Transverse colon (tissue), 4 donors: ENCODE measurements around the gene NDUFB7. TPM values are rescaled to one million over a fixed set of nuclear protein-coding genes. Genes with fewer than 3 reads are reported as not detected.
"Not testable (repeated sequence)": the region's sequence is repeated elsewhere in the genome, so short reads cannot be mapped to it uniquely, and the experiment has no call there.

ENCODE experiments used
- DNase-seq: peaks from one replicate; pipeline ENCODE4 v3.0.0-alpha.2; 2019
- H3K27ac ChIP-seq, 4 donors: fragments of 200-600 bp; sonication (generic); 2 replicates each; pipeline ENCODE4 v1.5.1; 2016 to 2018; ENCODE audit warnings: inconsistent platforms in 4 of 4
- H3K27me3 ChIP-seq: fragments of 200-600 bp; sonication (generic); 2 replicates; pipeline ENCODE4 v1.5.1; 2017; ENCODE audit warnings: inconsistent platforms
- H3K36me3 ChIP-seq, 4 donors: fragments of 200-600 bp; sonication (generic); 2 replicates each; pipeline ENCODE4 v1.5.1; 2017 to 2019; ENCODE audit warnings: inconsistent platforms in 4 of 4
- H3K4me1 ChIP-seq, 4 donors: fragments of 200-600 bp; sonication (generic); 2 replicates each; pipeline ENCODE4 v1.5.1; 2017 to 2020; ENCODE audit warnings: inconsistent platforms in 4 of 4
- H3K4me3 ChIP-seq, 4 donors: fragments of 200-600 bp; sonication (generic); 1 replicate in 1 of 4; 2 replicates in 3 of 4; pipeline versions ENCODE4 v1.5.1 to v1.6.1; 2017 to 2019; ENCODE audit warnings: inconsistent platforms in 4 of 4
- H3K9me3 ChIP-seq, 2 donors: fragments of 200-600 bp; sonication (generic); 2 replicates each; pipeline ENCODE4 v1.5.1; 2017 to 2019; ENCODE audit warnings: inconsistent platforms in 2 of 2
- CTCF ChIP-seq, 5 experiments: fragments of 200-600 bp in 3 of 5; fragments of 450-650 bp in 2 of 5; sonication (generic) in 3 of 5; IDR thresholded peaks; 1 replicate in 2 of 5; 2 replicates in 3 of 5; pipeline ENCODE4 v1.5.1; 2016 to 2017; ENCODE audit warnings: antibody characterized with exemption in 5 of 5, inconsistent platforms in 3 of 5, mild to moderate bottlenecking in 2 of 5, moderate library complexity in 1 of 5
- EP300 ChIP-seq: sonication (generic); formaldehyde crosslinking; IDR thresholded peaks from one replicate; pipeline ENCODE4 v1.6.1; 2017; ENCODE audit warnings: antibody characterized with exemption, low read depth
- POLR2A ChIP-seq: fragments of 450-650 bp; IDR thresholded peaks from one replicate; pipeline ENCODE4 v1.6.1; 2016; ENCODE audit warnings: antibody characterized with exemption, mild to moderate bottlenecking, moderate library complexity
- POLR2AphosphoS5 ChIP-seq, 3 donors: sonication (generic); formaldehyde crosslinking; IDR thresholded peaks; one replicate each; pipeline ENCODE4 v1.6.1; 2016; ENCODE audit warnings: antibody characterized with exemption in 3 of 3
- WGBS, 2 donors: methylation state at CpG; one replicate each; pipeline ENCODE4 v1.1.5; 2018; ENCODE audit warnings: low coverage in 1 of 2; 5-methylcytosine and 5-hydroxymethylcytosine counted together
- in situ Hi-C, 4 donors: fragments of 200-750 bp; cut with MboI; loops; one replicate each; pipeline versions ENCODE4 v1.15.0 to v1.15.1; 2017; ENCODE audit warnings: low sequenced_read_pairs in 3 of 4, low pct_ligation_motif_present in 1 of 4, low pct_unique_long_range_greater_than_20kb in 1 of 4
- intact Hi-C: fragments of 100-400 bp; cut with DNase I; formaldehyde crosslinking; loops from one replicate; pipeline ENCODE4 v1.15.1; 2023; ENCODE audit warnings: low total_unique reads
- total RNA-seq, 4 donors: library from RNA; depleted of rRNA; stranded (reverse); fragments of >200 nt; gene quantifications; one replicate each; pipeline ENCODE4 v1.1.0, GENCODE V29; 2016

Gene NDUFB7
- total RNA-seq, 4 donors from 2014 or later: 380 to 710 (median 454) TPM

DNA sequence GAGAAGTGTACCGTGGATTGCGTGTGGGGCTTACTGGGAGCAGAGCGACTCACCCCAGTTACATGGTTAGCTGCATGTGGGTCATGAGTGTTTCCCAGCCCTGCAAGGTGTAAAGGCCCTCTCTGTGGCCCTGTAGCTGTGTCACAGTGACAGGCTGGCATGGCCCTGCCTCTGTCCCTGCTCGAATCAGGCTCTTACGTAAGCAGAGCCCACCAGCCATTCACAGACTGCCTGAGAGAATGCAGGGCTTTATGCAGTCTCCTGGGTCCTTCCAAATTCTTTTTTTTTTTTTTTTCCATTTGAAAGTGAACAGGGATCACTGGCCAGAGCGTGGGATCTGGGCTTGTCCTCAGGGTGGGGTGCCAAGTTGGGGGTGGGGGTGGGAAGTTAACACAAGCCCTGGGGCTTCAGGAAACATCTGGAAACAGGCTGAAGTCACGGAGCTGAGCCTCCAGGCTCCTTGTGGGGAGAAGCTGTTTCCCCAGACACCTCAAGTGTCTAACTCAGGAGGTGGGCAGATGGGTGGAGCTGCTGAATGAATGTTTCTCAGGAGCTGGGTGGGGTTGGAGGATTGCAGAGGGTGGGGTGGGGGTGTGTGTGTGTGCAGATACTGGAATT, 29.0 kb downstream of the NDUFB7 start:
- H3K36me3 ChIP-seq: no peaks in the 10 kb centered on the region
- in situ Hi-C loops: no loop called here

GRCh38 chr19:14541979-14542378, 29.9 kb downstream of the NDUFB7 start:
- H3K4me1 ChIP-seq: peaks cover 0 to 14% (median 12%) of the 10 kb centered on the region in 4 donors
- intact Hi-C loops, H3K4me3 ChIP-seq, H3K36me3 ChIP-seq, H3K27ac ChIP-seq, DNase-seq, in situ Hi-C loops, H3K9me3 ChIP-seq, H3K27me3 ChIP-seq: not testable (repeated sequence)
- WGBS, 2 donors: 79 to 100% methylated on average over 1 to 5 of the region's 5 CpGs

More for the DNA sequence above, 29.0 kb downstream of the NDUFB7 start:
- DNase-seq: no peak
- no peak for TF ChIP-seq POLR2A
- no peak for TF ChIP-seq CTCF (IDR thresholded peaks at IDR 0.05)
- no peak for TF ChIP-seq POLR2AphosphoS5 (IDR thresholded peaks at IDR 0.05)
- TF ChIP-seq EP300: no peak
- intact Hi-C loops: no loop called here
- peak overlapping the region in 1 of 4 donors; percentile 17 for H3K27ac ChIP-seq
- no peak overlapping the region for H3K4me3 ChIP-seq
- H3K27me3 ChIP-seq: no peaks in the 10 kb centered on the region
- H3K4me1 ChIP-seq: peaks cover 0 to 11% (median 7%) of the 10 kb centered on the region in 4 donors
- WGBS, 2 donors: 20 to 71% methylated on average over 2 to 7 of the region's 7 CpGs
- no peaks in the 10 kb centered on the region for H3K9me3 ChIP-seq

- H3K9me3 ChIP-seq: no peaks in the 10 kb centered on the region
- H3K4me1 ChIP-seq: peaks cover 0 to 21% (median 18%) of the 10 kb centered on the region in 4 donors
- in situ Hi-C loops (no loop called here), intact Hi-C loops (no loop called here)
- no peak for TF ChIP-seq EP300
- TF ChIP-seq POLR2A: no peak
- TF ChIP-seq POLR2AphosphoS5 (IDR thresholded peaks at IDR 0.05): no peak
- TF ChIP-seq CTCF (IDR thresholded peaks at IDR 0.05): no peak
- no peak overlapping the region for H3K27ac ChIP-seq
- no peaks in the 10 kb centered on the region for H3K36me3 ChIP-seq
- H3K4me3 ChIP-seq: no peak overlapping the region
- DNase-seq: no peak
- no peaks in the 10 kb centered on the region for H3K27me3 ChIP-seq
- WGBS, 2 donors: 87 to 91% methylated on average over 3 to 19 of the region's 19 CpGs
Observed at GRCh38 chr19:14540741-14541525, 30.9 kb downstream of the NDUFB7 start.

- H3K4me1 ChIP-seq: peaks cover 0 to 18% (median 17%) of the 10 kb centered on the region in 4 donors
- H3K27me3 ChIP-seq: no peaks in the 10 kb centered on the region
- intact Hi-C loops: no loop called here
- no peaks in the 10 kb centered on the region for H3K36me3 ChIP-seq
- peak; percentile 90 for DNase-seq
- 31 to 38% methylated on average over 13 to 24 of the region's 24 CpGs for WGBS, 2 donors
- H3K9me3 ChIP-seq: no peaks in the 10 kb centered on the region
- in situ Hi-C loops: no loop called here
- peak overlapping the region; percentile 51 to 72 (median 64) for H3K27ac ChIP-seq
- peak overlapping the region in 2 of 4 donors; percentile 22 to 40 for H3K4me3 ChIP-seq
- TF ChIP-seq CTCF (IDR thresholded peaks at IDR 0.05) (no peak), POLR2A (peak; percentile 22)
Observed at GRCh38 chr19:14536926-14537692, 34.8 kb downstream of the NDUFB7 start.
